Thymus (tissue), 11 donors: ENCODE measurements around the gene FAM83D. TPM values are rescaled to one million over a fixed set of nuclear protein-coding genes. Genes with fewer than 3 reads are reported as not detected.
"Not testable (repeated sequence)": the region's sequence is repeated elsewhere in the genome, so short reads cannot be mapped to it uniquely, and the experiment has no call there.

Source experiments
- DNase-seq, 9 donors: peaks; one replicate each; pipeline ENCODE4 v3.0.0-alpha.2; 2013; ENCODE audit warnings: low spot score in 9 of 9, low read depth in 6 of 9, missing footprints in 1 of 9
- H3K27ac ChIP-seq, 2 donors: one replicate each; pipeline ENCODE4 v1.5.1; 2013; ENCODE audit warnings: control low read depth in 1 of 2, low read depth in 1 of 2, low read length in 1 of 2, mild to moderate bottlenecking in 1 of 2, moderate library complexity in 1 of 2
- H3K27me3 ChIP-seq, 2 donors: one replicate each; pipeline ENCODE4 v1.5.1; 2013; ENCODE audit warnings: low read length in 1 of 2; ENCODE audit not compliant: control insufficient read depth in 2 of 2, insufficient read depth in 1 of 2
- H3K36me3 ChIP-seq, 2 donors: one replicate each; pipeline ENCODE4 v1.5.1; 2013; ENCODE audit warnings: low read length in 1 of 2, mild to moderate bottlenecking in 1 of 2, moderate library complexity in 1 of 2; ENCODE audit not compliant: control insufficient read depth in 2 of 2, insufficient read depth in 2 of 2
- H3K4me1 ChIP-seq, 2 donors: one replicate each; pipeline ENCODE4 v1.5.1; 2013; ENCODE audit warnings: low read length in 2 of 2; ENCODE audit not compliant: control insufficient read depth in 2 of 2, insufficient read depth in 2 of 2
- H3K4me3 ChIP-seq, 2 donors: one replicate each; pipeline ENCODE4 v1.5.1; 2013; ENCODE audit warnings: low read length in 2 of 2, control low read depth in 1 of 2, mild to moderate bottlenecking in 1 of 2
- H3K9me3 ChIP-seq, 2 donors: one replicate each; pipeline ENCODE4 v1.5.1; 2013; ENCODE audit warnings: low read length in 1 of 2, mild to moderate bottlenecking in 1 of 2; ENCODE audit not compliant: control insufficient read depth in 2 of 2, insufficient read depth in 1 of 2
- WGBS: extraction: QIAGEN DNeasy Blood & Tissue Kit; methylation state at CpG from one replicate; pipeline ENCODE4 v1.1.7; 2013; 5-methylcytosine and 5-hydroxymethylcytosine counted together
- polyA plus RNA-seq: library from polyadenylated mRNA; stranded (reverse); fragments of 200-250 nt; gene quantifications from one replicate; pipeline ENCODE4 v1.2.3, GENCODE V29; 2013
- total RNA-seq: library from RNA; stranded (reverse); fragments of 120-200 nt; gene quantifications from one replicate; pipeline ENCODE4 v1.2.4, GENCODE V29; 2013
- donor health status: healthy.

The FAM83D gene
- total and polyA plus RNA-seq, 2 donors, result 2.5 to 9.6 TPM

- DNase-seq, result no peak
- 98% methylated on average over 6 of the region's 6 CpGs for WGBS
- Histone ChIP-seq H3K9me3 (no peaks in the 10 kb centered on the region), H3K27ac (no peak overlapping the region), H3K4me3 (no peak overlapping the region), H3K4me1 (no peaks in the 10 kb centered on the region), H3K36me3 (peaks cover 52 to 59% of the 10 kb centered on the region in 2 donors), H3K27me3 (no peaks in the 10 kb centered on the region)
Measured at GRCh38 chr20:38952153-38952552, 25.9 kb downstream of the FAM83D start.

- peaks cover 42 to 46% of the 10 kb centered on the region in 2 donors for H3K36me3 ChIP-seq
- no peaks in the 10 kb centered on the region for H3K27me3 ChIP-seq
- no peak for DNase-seq
- H3K9me3 ChIP-seq, result no peaks in the 10 kb centered on the region
- H3K4me1 ChIP-seq, result no peaks in the 10 kb centered on the region
- no peak overlapping the region for H3K4me3 ChIP-seq
- WGBS, result 98% methylated on average over 8 of the region's 8 CpGs
- no peak overlapping the region for H3K27ac ChIP-seq
Measured at GRCh38 chr20:38953630-38954340, 27.6 kb downstream of the FAM83D start.

- 99% methylated on average over 5 of the region's 5 CpGs for WGBS
- H3K4me3 ChIP-seq, result no peak overlapping the region
- H3K36me3 ChIP-seq, result peaks cover 9 to 17% of the 10 kb centered on the region in 2 donors
- no peak overlapping the region for H3K27ac ChIP-seq
- H3K9me3 ChIP-seq, result no peaks in the 10 kb centered on the region
- no peak for DNase-seq
- H3K4me1 ChIP-seq, result peaks cover 3 to 8% of the 10 kb centered on the region in 2 donors
- no peaks in the 10 kb centered on the region for H3K27me3 ChIP-seq
Measured at GRCh38 chr20:38957235-38957876, 31.1 kb downstream of the FAM83D start.

- Histone ChIP-seq H3K4me1 (peaks cover 5 to 8% of the 10 kb centered on the region in 2 donors), H3K27me3 (no peaks in the 10 kb centered on the region), H3K27ac (no peak overlapping the region), H3K9me3 (no peaks in the 10 kb centered on the region), H3K36me3 (peaks cover 8 to 13% of the 10 kb centered on the region in 2 donors), H3K4me3 (no peak overlapping the region)
- DNase-seq, result no peak
- 93% methylated on average over 8 of the region's 8 CpGs for WGBS
Measured at GRCh38 chr20:38957915-38958485, 31.8 kb downstream of the FAM83D start.

GRCh38 chr20:38960187-38960687 lies 34.0 kb downstream of the FAM83D start:
- 92% methylated on average over 9 of the region's 9 CpGs for WGBS

GRCh38 chr20:38961530-38962043 lies 35.4 kb downstream of the FAM83D start:
- peak overlapping the region in 1 of 2 donors; percentile 85 for H3K27ac ChIP-seq
- WGBS, result 20% methylated on average over 16 of the region's 16 CpGs
- no peaks in the 10 kb centered on the region for H3K36me3 ChIP-seq
- H3K4me3 ChIP-seq, result peak overlapping the region; percentile 73 to 91
- DNase-seq, result peak in 1 of 9 donors; percentile 3
- no peaks in the 10 kb centered on the region for H3K27me3 ChIP-seq
- peaks cover 6 to 8% of the 10 kb centered on the region in 2 donors for H3K4me1 ChIP-seq
- H3K9me3 ChIP-seq, result no peaks in the 10 kb centered on the region

More at GRCh38 chr20:38960187-38960687, 34.0 kb downstream of the FAM83D start:
- H3K4me3 ChIP-seq, H3K27me3 ChIP-seq, H3K27ac ChIP-seq, H3K36me3 ChIP-seq, DNase-seq, H3K4me1 ChIP-seq, H3K9me3 ChIP-seq: not testable (repeated sequence)

- H3K4me3 ChIP-seq, result peak within 1 kb of the TSS; percentile 73 to 91
- peak within 1 kb of the TSS; percentile 70 to 90 for H3K27ac ChIP-seq
- peaks cover 6 to 8% of the 10 kb centered on the region in 2 donors for H3K4me1 ChIP-seq
- H3K27me3 ChIP-seq, result no peaks in the 10 kb centered on the region
- H3K9me3 ChIP-seq, result no peaks in the 10 kb centered on the region
- WGBS, result under 1% methylated on average over 70 of the region's 70 CpGs
- DNase-seq, result peak; percentile 82 to 99 (median 96)
- no peaks in the 10 kb centered on the region for H3K36me3 ChIP-seq
Measured at GRCh38 chr20:38962044-38962927, 36.1 kb downstream of the FAM83D start, which contains the start of gene DHX35. TSS of gene DHX35 (plus strand) at chr20:38962344. CDS start at chr20:38962368, 24 bp downstream.

- H3K27ac ChIP-seq, result no peak overlapping the region
- H3K36me3 ChIP-seq, result peaks cover 0 to under 1% of the 10 kb centered on the region in 2 donors
- no peaks in the 10 kb centered on the region for H3K27me3 ChIP-seq
- peak in 1 of 9 donors; percentile 10 for DNase-seq
- peak overlapping the region; percentile 73 to 91 for H3K4me3 ChIP-seq
- H3K9me3 ChIP-seq, result no peaks in the 10 kb centered on the region
- WGBS, result 2% methylated on average over 5 of the region's 5 CpGs
- H3K4me1 ChIP-seq, result peaks cover 6 to 8% of the 10 kb centered on the region in 2 donors
Measured at GRCh38 chr20:38962928-38963401, 36.7 kb downstream of the FAM83D start.
